Activated T-cell treated with anti-CD3 and anti-CD28 coated beads for 24 hours (primary cell): ENCODE data around the gene CST11.
A peak's percentile ranks its signal among the peaks of the same experiment; 100 is the strongest.

ENCODE experiments used
- DNase-seq: peaks from one replicate; pipeline ENCODE4 v3.0.0-alpha.2; 2020; ENCODE audit warnings: low read depth

CST11 gene

DNA sequence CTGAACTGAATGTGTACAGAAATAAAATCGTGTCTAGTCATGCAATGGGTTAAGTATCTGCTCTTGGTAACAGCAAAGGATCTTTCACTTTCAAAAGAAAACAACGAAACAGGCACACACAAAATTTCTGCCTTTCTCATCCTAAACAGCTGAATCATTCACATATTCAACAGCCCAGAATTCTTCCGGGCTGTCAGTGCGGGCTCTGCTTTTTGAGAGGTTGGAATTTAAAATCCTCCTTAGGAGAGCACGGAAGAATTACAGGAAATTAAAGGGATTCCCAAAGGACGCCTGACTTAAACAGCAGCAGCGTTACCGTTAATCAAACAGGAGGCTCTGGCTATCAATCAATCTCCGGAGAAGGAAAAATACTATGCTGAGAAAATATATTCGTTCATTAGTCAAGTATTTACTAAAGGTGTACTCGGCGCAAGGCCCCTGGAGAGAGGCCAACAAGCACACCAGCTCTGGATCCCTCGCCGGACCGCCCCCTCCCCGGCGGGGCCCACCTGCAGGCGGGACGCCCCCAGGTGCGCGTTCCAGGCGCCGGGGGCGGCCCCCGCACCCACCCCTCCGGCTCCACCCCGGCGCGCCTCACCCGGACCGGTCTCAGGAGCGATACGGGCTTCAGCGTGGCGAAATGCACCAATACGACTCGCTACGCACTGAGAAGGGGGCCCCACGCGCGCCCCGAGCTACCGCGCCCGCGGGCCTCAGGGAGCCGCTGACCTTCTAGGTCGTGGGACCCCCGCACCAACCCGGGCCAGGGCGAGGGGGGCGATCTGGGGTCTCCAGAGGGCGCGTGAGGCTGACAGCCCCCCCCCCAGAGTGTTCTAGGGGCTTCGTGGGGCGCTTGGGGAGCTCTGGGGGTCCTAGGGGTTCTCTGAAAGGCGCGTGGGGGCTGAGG lies 32.4 kb downstream of the CST11 start:
- DNase-seq, result peak; percentile 34

DNA sequence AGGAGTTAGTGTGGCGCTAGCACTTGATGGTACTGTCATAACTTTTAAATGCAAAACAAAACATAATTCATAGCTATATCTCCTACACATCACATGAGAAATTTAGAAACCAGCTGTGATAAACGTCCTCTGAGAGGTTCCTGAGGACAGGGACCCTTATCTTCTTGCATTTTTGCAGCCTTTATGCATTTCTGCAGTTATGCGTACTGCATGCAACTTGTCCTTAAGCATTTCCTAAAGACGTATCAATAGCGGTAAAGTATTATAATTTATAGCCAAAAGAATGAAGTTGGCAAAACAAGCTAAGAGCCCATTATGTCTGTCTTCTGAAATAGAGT lies 33.0 kb downstream of the CST11 start:
- no peak for DNase-seq

DNA sequence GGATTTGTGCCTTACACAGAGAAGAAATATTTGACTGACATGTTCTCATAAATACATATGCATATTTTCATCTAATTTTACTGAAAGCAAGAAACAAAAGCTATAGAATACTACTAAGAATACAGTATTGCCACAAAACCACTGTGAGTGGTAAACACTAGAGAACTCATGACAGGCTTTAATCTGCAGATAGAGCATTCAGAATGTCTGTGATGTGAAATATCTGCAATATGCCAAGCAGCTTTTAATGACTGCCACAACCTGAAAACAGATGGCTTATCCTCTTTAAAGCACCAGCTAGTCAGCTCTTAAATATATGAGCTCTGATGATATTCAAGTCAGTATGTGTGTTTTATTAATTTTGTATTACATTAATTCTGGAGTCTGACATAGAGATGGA lies 34.8 kb downstream of the CST11 start:
- no peak for DNase-seq

GRCh38 chr20:23415959-23416583 lies 36.6 kb downstream of the CST11 start:
- DNase-seq, result no peak

GRCh38 chr20:23415555-23415954 lies 37.1 kb downstream of the CST11 start:
- DNase-seq, result no peak

- no peak for DNase-seq
Measured at GRCh38 chr20:23414526-23415188, 38.0 kb downstream of the CST11 start.

DNA sequence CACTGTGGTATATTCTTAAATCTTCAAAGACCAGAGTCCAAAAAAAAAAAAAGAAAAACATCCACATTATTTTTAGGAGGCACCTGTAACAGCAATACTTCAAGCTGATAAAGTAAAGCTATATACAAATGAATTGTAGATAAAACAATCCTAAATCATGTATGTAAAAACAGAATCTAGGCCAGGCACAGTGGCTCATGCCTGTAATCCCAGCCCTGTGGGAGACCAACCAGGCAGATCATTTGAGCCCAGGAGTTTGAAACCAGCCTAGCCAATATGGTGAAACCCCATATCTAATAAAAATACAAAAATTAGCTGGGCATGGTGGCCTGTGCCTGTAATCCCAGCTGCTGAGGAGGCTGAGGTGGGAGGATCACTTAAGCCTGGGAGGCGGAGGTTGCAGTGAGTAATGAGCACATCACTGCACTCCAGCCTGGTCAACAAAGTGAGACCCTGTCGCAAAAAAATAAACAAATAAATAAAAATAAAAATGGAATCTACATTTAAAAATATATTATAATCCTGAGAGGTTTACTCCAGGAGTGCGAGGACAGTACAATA lies 38.7 kb downstream of the CST11 start:
- no peak for DNase-seq

GRCh38 chr20:23412026-23412425 lies 40.6 kb downstream of the CST11 start:
- no peak for DNase-seq

GRCh38 chr20:23410916-23411695 lies 41.6 kb downstream of the CST11 start:
- no peak for DNase-seq

- DNase-seq, result no peak
Measured at GRCh38 chr20:23409800-23410199, 42.9 kb downstream of the CST11 start.

DNA sequence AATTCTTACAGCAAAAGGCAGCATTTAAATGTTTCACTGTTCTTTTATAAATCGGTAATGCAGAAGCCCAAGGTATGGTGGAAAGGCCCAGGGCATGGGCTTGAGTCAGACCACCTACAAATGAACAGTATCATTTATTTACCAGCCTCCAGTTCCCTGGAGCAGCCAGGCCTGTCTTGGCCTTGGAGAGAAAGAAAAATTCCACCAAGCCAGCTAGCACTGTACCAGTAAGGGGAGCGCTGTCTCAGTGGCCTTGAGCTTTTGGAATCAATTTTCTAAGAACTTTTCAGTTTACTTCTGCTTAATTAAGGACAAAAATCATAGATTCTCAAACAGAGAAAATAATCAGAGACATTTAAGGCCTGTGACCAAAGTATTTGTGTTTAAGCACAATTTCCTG lies 43.7 kb downstream of the CST11 start:
- DNase-seq, result no peak

- no peak for DNase-seq
Measured at GRCh38 chr20:23407781-23408464, 44.8 kb downstream of the CST11 start.

- no peak for DNase-seq
Measured at GRCh38 chr20:23406880-23407279, 45.8 kb downstream of the CST11 start.

GRCh38 chr20:23404196-23404595 lies 48.5 kb downstream of the CST11 start:
- no peak for DNase-seq

DNA sequence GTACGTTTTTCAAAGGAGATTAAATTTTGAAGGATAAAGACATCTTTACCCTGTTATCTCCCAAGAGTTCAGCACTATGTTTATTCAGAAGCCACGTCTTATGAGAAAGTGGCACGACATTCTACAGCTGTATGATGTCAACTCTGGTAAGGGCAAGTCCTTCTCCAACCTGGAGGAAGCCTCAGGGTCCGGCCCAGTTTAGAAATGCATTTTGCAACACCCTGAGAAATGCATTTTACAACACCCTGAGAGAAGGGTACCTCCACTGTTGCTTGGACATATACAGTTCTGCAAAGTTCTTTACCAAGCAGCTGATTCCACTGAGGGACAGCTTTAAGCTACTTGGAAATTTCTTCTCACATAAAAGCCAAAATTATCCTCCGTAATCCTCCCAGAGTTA lies 48.9 kb downstream of the CST11 start:
- DNase-seq, result no peak

- DNase-seq, result no peak
Measured at GRCh38 chr20:23401051-23401450, 51.6 kb downstream of the CST11 start.
